Activated CD8-positive, alpha-beta T cell treated with anti-CD3 and anti-CD28 coated beads for 36 hours (primary cell): Measurements from ENCODE around the gene DLG5. TPM values are rescaled to one million over a fixed set of nuclear protein-coding genes. Genes with fewer than 3 reads are reported as not detected.

Source experiments
- ATAC-seq: fragments of 200-7000 bp; cut with Tn5 transposase; one replicate; pipeline ENCODE4 v1.10.0; 2021; ENCODE audit warnings: mild to moderate bottlenecking, moderate library complexity
- CTCF ChIA-PET: fragments of 350-600 bp; sonication (Branson Sonifier 250); formaldehyde crosslinking; loops from one replicate; lab custom pipeline; 2021; ENCODE audit warnings: antibody characterized with exemption; lab: Charles Lee
- POLR2A ChIA-PET: fragments of 350-600 bp; sonication (Branson Sonifier 250); formaldehyde crosslinking; loops from one replicate; lab custom pipeline; 2021; ENCODE audit warnings: antibody characterized with exemption; lab: Charles Lee
- DNase-seq: peaks from one replicate; pipeline ENCODE4 v3.0.0-alpha.2; 2020
- H3K27ac Mint-ChIP-seq: one replicate; pipeline ENCODE4 v1.8.0; 2021; ENCODE audit warnings: mild to moderate bottlenecking, mixed read lengths
- H3K27me3 Mint-ChIP-seq: one replicate; pipeline ENCODE4 v1.8.0; 2021; ENCODE audit warnings: mixed read lengths
- H3K36me3 Mint-ChIP-seq: one replicate; pipeline ENCODE4 v1.8.0; 2021; ENCODE audit warnings: low read depth, mixed read lengths
- H3K4me1 Mint-ChIP-seq: one replicate; pipeline ENCODE4 v1.8.0; 2021; ENCODE audit warnings: low read depth, mixed read lengths
- H3K4me3 Mint-ChIP-seq: one replicate; pipeline ENCODE4 v1.8.0; 2021; ENCODE audit warnings: mild to moderate bottlenecking, moderate library complexity, mixed read lengths
- H3K9me3 Mint-ChIP-seq: one replicate; pipeline ENCODE4 v1.8.0; 2021; ENCODE audit warnings: mixed read lengths
- CTCF ChIP-seq: fragments of 200-600 bp; IDR thresholded peaks from one replicate; pipeline ENCODE4 v1.8.0; 2022; ENCODE audit warnings: antibody characterized with exemption, mild to moderate bottlenecking
- intact Hi-C: fragments of 100-400 bp; cut with micrococcal nuclease; formaldehyde crosslinking; loops from one replicate; pipeline ENCODE4 v1.10.0; 2022
- total RNA-seq, 2 experiments: library from RNA; stranded (reverse); gene quantifications; one replicate each; pipeline ENCODE4 v1.2.3, GENCODE V29; 2021

DLG5 gene
- total RNA-seq, 2 experiments from 2014 or later, result 2.7 to 4.8 TPM

GRCh38 chr10:77746047-77746707, 180.4 kb downstream of the DLG5 start:
- no peak for TF ChIP-seq CTCF

GRCh38 chr10:77744245-77744644, 182.3 kb downstream of the DLG5 start:
- H3K4me1 Mint-ChIP-seq, result no peaks in the 10 kb centered on the region
- no peak for DNase-seq
- intact Hi-C loops, result no loop called here
- ChIA-PET CTCF (no interaction called here), POLR2A (no interaction called here)
- H3K36me3 Mint-ChIP-seq, result no peaks in the 10 kb centered on the region
- no peak overlapping the region for H3K27ac Mint-ChIP-seq
- no peak overlapping the region for H3K4me3 Mint-ChIP-seq
- no peak for ATAC-seq
- no peak for TF ChIP-seq CTCF
- peaks cover 13% of the 10 kb centered on the region for H3K27me3 Mint-ChIP-seq
- H3K9me3 Mint-ChIP-seq, result peaks cover 20% of the 10 kb centered on the region

More at GRCh38 chr10:77746047-77746707, 180.4 kb downstream of the DLG5 start:
- H3K4me1 Mint-ChIP-seq, result no peaks in the 10 kb centered on the region
- H3K27me3 Mint-ChIP-seq, result peaks cover 7% of the 10 kb centered on the region
- ChIA-PET CTCF (no interaction called here), POLR2A (no interaction called here)
- intact Hi-C loops, result no loop called here
- H3K27ac Mint-ChIP-seq, result no peak overlapping the region
- no peak overlapping the region for H3K4me3 Mint-ChIP-seq
- no peaks in the 10 kb centered on the region for H3K36me3 Mint-ChIP-seq
- DNase-seq, result no peak
- no peak for ATAC-seq
- H3K9me3 Mint-ChIP-seq, result peaks cover 16% of the 10 kb centered on the region

GRCh38 chr10:77742172-77742571, 184.4 kb downstream of the DLG5 start:
- H3K4me3 Mint-ChIP-seq, result no peak overlapping the region
- no peak for TF ChIP-seq CTCF
- H3K9me3 Mint-ChIP-seq, result peaks cover 24% of the 10 kb centered on the region
- H3K36me3 Mint-ChIP-seq, result no peaks in the 10 kb centered on the region
- no peak overlapping the region for H3K27ac Mint-ChIP-seq
- ATAC-seq (no peak), DNase-seq (no peak)
- no peaks in the 10 kb centered on the region for H3K4me1 Mint-ChIP-seq
- intact Hi-C loops, result no loop called here
- CTCF ChIA-PET, result interaction anchor here (0.7 kb wide), 1 partner anchor 31 kb away, joined by 3 read pairs; no protein-coding TSS in a partner anchor
- peaks cover 8% of the 10 kb centered on the region for H3K27me3 Mint-ChIP-seq
- POLR2A ChIA-PET, result no interaction called here

- POLR2A ChIA-PET, result no interaction called here
- TF ChIP-seq CTCF, result no peak
- Mint-ChIP-seq H3K27ac (no peak overlapping the region), H3K4me3 (no peak overlapping the region), H3K27me3 (peaks cover 6% of the 10 kb centered on the region), H3K36me3 (no peaks in the 10 kb centered on the region), H3K9me3 (peaks cover 28% of the 10 kb centered on the region), H3K4me1 (no peaks in the 10 kb centered on the region)
- CTCF ChIA-PET, result no interaction called here
- intact Hi-C loops, result no loop called here
- ATAC-seq (no peak), DNase-seq (no peak)
Observed at GRCh38 chr10:77741746-77742145, 184.8 kb downstream of the DLG5 start.

Other genes with a start within 250 kb of the DLG5 start
- gene POLR3A, start 102.8 kb upstream of the DLG5 start, total RNA-seq, result 10 to 100 TPM; 16.2 to 17.5 TPM
- gene RPS24, start 107.1 kb upstream of the DLG5 start, total RNA-seq, result 1,000 to 10,000 TPM; 2,061 to 2,067 TPM